CD1c-positive myeloid dendritic cell (primary cell): ENCODE results near the gene RHOH.
A peak's percentile ranks its signal among the peaks of the same experiment; 100 is the strongest.
"Not testable (repeated sequence)": the region's sequence is repeated elsewhere in the genome, so short reads cannot be mapped to it uniquely, and the experiment has no call there.

Source experiments
- DNase-seq: peaks from one replicate; pipeline ENCODE4 v3.0.0-alpha.2; 2016; ENCODE audit errors: extremely low spot score

The RHOH gene, protein sequence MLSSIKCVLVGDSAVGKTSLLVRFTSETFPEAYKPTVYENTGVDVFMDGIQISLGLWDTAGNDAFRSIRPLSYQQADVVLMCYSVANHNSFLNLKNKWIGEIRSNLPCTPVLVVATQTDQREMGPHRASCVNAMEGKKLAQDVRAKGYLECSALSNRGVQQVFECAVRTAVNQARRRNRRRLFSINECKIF

DNA sequence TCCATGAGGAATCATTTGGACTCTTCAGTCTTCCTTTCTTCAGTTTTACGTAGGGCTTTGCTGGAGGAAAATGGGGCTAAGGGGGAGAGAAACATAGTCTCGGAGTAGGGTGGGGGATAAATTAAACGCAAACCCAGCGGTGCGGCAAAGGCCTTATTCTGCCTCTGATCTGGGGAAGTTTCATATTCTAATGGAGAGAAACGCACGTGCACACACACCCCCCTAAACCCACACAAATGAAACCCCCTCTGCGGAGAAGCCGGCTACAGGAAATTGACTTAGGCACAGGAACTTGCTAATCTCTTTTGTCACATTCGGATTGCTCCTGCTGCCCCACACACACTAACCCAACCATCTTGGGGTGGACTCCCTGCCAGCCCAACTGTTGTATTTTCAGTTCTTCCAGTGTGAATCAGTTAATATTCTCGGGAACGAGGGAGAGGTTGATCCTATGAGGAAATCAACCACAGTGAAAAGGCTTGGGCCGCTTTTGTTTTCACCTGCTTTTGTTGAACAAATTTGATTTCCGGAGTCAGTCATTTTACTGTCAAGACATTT, at the start of gene RHOH:
Gene RHOH, plus strand, starts transcription at position 308 of the 558 bp plus-strand sequence. CDS start 46,356 bp downstream, outside the sequence.
- DNase-seq: peak; percentile 54

DNA sequence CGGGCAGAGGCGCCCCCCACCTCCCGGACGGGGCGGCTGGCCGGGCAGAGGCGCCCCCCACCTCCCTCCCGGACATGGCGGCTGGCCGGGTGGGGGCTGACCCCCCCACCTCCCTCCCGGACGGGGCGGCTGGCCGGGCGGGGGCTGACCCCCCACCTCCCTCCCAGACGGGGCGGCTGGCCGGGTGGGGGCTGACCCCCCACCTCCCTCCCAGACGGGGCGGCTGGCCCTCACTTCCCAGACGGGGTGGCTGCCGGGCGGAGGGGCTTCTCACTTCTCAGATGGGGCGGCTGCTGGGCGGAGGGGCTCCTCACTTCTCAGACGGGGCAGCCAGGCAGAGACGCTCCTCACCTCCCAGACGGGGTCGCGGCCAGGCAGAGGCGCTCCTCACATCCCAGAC, 49.3 kb upstream of the RHOH start:
- not testable (repeated sequence) for DNase-seq

DNA sequence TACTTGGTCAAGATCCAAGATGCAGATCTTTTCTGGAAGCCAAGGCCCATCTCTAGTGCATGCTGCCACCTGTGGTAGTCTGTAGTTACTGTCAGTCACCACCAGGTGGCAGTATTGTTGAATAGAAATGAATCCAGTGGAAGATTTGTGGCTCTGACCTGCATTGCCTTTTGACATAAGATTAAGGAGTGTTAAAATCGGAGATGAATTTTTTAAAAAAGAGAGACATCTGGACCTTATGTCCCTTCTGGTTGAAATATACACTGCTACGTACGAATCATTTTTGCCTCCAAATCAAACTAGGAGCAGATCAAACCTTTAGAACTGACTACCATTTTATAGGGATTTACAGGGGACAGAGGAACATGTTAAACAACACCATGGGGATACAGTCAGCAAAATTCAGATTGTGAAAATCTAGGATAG, 46.9 kb upstream of the RHOH start:
- DNase-seq: peak; percentile 88

- DNase-seq: no peak
These were observed 45.9 kb upstream of the RHOH start for GRCh38 chr4:40150932-40151331.

DNA sequence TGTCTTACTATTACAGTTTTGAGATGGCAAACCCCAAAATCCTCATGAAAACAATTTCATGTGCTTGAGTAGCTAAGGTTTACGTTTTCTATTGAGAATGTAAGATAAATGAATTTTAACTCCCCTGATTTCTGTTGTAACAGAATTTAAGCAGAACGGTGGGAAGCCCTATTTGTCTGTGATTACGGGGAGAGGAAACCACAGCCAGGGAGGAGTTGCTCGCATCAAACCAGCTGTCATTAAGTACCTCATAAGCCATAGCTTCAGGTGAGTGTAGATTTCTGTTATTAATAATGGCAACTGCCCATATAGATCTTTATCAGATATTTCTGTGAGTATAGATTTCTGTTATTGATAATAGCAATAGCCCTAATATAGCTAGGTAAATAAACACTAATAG, 44.2 kb upstream of the RHOH start:
- no peak for DNase-seq

GRCh38 chr4:40157436-40157835, 39.4 kb upstream of the RHOH start:
- DNase-seq: no peak

GRCh38 chr4:40160258-40160657, 36.6 kb upstream of the RHOH start:
- no peak for DNase-seq

GRCh38 chr4:40164459-40164858, 32.4 kb upstream of the RHOH start:
- DNase-seq: no peak

DNA sequence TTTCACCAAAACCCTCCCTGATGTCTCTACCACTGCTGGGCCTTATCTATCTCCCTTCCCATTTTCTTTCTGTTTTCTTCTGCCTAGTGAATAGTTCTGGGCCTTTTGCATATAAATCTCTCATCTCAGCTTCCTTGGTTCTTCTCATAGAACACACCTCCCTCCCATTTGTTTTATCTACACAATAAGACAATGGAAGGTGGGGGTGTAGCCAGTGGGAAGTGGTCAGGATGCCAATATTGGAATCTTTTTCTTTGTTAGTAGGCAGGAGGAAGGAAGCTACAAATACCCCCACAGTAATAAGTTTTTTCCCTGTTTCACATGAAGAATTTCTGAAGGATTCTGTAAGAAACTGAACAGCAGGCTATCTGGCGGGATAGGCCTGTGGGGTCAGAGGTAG, 30.9 kb upstream of the RHOH start:
- DNase-seq: no peak

DNA sequence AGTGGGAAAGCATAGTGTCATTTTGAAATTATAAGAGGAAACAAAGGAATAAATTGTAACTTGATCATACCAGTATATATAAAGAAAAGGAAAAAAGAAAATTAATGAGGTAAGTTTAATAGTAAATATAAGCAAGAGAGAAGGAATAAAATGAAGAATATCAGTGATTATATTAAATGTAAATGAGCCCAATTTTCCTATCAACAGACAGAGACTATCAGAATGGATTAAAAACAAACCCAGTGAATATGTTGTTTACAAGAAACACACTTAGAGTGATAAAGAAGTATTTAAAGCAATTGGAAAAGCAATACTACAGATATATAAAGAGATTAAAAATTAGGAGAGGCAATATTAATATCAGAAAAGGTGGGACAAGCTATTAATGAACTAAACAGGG, 28.8 kb upstream of the RHOH start:
- DNase-seq: no peak

DNA sequence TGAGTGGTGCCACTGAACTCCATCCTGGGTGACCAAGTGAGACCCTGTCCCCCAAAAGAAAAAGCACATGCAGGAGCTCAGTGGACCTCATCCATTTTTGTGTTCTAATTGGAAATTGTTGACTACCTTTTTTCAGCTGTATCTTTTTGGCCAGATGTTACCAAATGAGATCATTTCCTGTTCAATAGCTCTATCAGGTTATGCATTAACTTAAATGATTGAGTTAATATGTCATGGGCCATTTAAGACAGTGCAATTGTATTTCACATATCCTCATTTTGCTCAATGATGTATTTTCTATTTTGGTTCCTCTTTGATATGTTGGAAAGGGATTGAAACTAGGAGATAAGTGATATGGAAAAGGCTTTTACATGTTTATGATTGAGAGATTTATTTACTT, 26.2 kb upstream of the RHOH start:
- peak; percentile 14 for DNase-seq

DNA sequence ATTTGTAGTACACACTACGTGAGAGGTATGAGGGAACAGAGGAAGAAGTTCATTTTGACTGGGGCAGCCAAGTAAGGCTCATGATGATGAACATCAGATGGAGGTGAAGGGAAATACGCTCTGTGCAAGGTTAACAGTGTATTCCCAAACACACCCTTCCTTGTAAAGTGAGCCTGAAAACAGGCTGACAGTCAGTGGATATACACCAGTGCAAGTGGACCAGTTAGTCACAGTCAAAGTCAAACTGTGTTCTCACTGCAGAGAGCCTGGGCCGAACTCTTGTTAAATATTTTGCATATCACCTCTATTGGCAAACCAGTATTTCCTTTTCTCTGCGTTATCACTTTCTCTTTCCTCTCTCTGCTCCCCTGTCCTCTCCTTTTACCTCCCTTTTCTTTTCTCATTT, 23.4 kb upstream of the RHOH start:
- DNase-seq: no peak

- no peak for DNase-seq
These were observed 20.2 kb upstream of the RHOH start for GRCh38 chr4:40176602-40177001.

DNA sequence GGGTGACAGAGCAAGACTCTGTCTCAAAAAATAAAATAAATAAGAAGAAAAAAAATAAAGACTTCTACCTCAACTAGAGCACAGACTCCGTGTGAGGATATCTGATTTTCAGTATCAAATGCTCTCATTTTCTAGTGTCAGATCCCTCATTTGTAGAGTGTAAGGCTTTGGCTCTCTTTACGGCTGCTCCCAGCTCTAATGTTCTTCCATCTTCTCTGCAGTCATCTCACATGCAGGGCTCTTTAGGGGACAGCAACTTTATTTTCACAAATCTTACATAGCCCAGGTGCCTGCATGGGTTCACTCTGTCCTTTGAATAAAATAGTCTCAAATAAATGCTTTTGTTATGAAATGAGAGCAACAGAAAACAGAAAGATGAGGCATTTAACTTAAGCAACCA, 19.2 kb upstream of the RHOH start:
- DNase-seq: no peak

DNA sequence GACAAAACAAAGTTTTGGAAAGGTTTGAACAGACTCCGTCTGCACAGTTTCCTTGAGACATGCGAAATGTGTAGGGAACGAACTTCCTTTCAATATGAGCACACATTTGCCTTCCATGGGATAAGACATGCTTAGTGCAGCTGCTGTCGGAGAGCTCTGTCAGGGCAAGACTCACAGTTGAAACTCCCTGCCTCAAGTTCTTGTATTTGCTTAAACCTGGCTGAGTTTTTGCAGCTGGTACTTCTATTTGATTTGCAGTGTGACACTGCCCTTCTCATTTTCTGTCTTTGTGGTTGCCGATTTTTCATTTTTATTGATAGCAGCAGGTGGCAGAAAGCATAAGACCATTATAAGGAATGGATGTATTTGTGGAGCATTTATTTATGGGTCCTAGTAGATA, 18.2 kb upstream of the RHOH start:
- DNase-seq: no peak

DNA sequence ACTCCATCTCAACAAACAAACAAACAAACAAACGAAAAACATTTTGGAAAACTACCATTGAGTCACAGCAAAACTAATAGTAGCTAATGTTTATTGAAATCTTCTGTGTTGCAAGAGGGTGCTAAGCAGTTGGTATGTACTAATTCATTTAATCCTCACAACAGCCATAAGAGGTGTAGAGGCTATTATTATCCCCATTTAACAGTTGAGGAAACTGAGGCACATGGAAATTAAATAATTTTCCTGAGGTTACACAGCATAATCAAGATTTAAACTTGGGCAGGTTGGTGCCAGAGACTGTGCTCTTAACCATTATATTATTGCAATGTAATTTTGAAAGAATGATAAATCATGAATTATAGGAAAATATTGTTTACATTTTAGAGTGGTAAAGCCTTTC, 17.5 kb upstream of the RHOH start:
- no peak for DNase-seq

DNA sequence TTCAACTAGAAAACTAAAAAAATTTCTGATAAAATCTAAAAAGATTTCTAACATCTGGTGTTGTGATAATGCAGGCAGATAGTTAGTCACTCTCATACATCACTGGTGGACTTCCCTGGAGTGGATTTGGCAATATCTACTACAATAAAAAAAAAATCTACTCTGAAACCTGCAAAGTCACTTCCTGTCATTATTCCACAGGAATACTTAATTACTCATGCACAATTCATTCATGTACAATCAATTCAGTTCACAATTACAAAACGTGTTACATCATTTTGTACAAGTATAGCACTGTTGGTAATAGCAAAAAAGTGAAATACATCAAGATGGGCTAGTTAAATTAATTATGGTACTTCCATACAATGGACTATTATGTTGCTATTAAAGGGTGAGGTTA, 16.5 kb upstream of the RHOH start:
- DNase-seq: peak; percentile 64

DNA sequence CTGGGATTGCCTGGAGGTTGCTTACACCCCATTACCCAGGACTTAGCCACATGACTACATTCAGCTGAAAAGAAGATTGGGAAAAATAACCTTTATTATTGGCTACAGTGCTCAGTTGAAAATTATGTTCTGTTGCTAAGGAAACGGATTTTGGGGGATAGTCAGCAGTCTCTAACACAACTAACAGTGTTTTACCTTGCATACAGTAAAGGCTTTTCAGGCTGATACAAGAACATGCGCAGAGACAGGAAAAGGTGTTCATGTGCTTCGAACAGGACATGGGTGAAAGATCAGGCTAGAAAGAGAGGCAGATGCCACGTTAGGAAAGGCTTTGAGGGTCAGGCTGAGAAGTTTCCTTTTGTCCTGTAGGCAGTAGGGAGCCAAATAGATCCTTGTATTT, 14.8 kb upstream of the RHOH start:
- DNase-seq: no peak

- peak; percentile 60 for DNase-seq
These were observed 13.9 kb upstream of the RHOH start for GRCh38 chr4:40182954-40183353.

- peak; percentile 40 for DNase-seq
These were observed 13.0 kb upstream of the RHOH start for GRCh38 chr4:40183615-40184411.

DNA sequence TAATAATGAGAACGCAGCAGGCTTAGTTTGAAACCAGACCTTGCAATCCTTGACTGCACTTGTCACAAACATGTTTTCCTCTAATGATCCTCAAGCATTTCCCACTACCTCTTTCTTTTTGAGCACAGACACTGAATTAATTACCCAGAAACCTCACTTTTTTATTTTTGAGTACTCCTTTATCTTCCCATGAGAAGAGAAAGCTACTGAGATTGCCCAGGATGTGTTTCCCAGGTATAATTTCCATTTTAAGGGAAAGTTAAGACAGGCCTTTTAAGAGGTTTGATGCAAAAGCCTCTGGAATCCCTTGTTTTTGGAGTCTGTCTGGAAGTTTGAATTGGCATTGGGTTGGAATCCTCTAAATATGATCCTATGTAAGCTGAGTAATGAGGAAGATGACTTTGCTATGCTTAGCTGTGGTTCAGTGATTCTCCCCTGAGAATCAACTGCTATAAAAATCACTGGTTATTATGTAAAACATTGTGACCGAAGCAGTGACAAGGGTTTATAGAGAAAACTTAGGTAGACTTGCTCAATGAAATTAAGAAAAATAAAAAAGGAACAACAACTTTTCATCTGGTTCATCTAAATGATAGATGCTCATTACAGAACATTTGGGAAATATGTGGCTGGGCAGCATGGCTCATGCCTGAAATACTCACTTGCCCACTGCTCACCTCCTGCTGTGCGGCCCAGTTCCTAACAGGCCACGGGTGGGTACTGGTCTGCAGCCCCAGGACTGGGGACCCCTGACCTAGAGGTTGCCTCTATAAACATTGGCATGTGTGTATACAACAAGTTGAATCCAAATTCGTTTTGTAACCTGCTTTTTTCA, 10.8 kb upstream of the RHOH start:
- DNase-seq: no peak

GRCh38 chr4:40186665-40187014, 10.2 kb upstream of the RHOH start:
- DNase-seq: no peak
